Fibroblast of mammary gland (primary cell): Measurements from ENCODE around the gene SLC9A8.

Experiments used
- DNase-seq: peaks from one replicate; pipeline ENCODE4 v3.0.0-alpha.2; 2010; ENCODE audit warnings: low read depth
- H3K4me3 ChIP-seq: 2 replicates; pipeline ENCODE4 v1.5.1; 2011; ENCODE audit warnings: low read depth, mild to moderate bottlenecking, low read length, moderate library complexity; ENCODE audit not compliant: control insufficient read depth
- CTCF ChIP-seq: conservative IDR thresholded peaks from 2 replicates; pipeline ENCODE4 v1.5.1; 2011; ENCODE audit warnings: low read depth, low read length, inconsistent platforms; ENCODE audit not compliant: control insufficient read depth, insufficient read depth

Gene SLC9A8

DNA sequence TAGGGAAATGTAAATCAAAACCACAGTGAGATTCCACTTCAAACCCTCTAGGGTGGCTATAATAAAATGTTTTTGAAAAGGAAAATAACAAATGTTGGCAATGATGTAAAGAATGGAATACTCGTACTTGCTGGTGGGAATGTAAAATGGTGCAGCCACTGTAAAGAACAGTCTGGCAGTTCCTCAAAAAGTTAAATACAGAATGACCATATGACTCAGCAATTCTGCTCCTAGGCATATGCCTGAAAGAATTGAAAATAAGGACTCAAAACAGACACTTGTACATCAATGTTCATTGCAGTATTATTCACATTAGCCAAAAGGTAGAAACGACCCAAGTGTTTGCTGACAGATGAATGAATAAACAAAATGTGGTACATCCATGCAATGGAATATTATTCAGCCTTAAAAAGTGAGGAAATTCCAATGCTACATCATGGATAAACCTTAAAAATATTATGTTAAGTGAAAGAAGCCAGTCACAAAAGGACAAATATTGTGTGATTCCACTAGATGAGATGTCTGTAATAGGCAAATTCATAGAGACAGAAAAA, 113.3 kb downstream of the SLC9A8 start:
- TF ChIP-seq CTCF: no peak
- no peak for DNase-seq
- no peak overlapping the region for H3K4me3 ChIP-seq

- H3K4me3 ChIP-seq: no peak overlapping the region
- peak; percentile 90 for TF ChIP-seq CTCF
- DNase-seq: peak; percentile 84
These were observed 115.9 kb downstream of the SLC9A8 start for GRCh38 chr20:49928411-49929141.

GRCh38 chr20:49929142-49929494, 116.5 kb downstream of the SLC9A8 start:
- no peak for TF ChIP-seq CTCF
- no peak overlapping the region for H3K4me3 ChIP-seq
- DNase-seq: no peak

DNA sequence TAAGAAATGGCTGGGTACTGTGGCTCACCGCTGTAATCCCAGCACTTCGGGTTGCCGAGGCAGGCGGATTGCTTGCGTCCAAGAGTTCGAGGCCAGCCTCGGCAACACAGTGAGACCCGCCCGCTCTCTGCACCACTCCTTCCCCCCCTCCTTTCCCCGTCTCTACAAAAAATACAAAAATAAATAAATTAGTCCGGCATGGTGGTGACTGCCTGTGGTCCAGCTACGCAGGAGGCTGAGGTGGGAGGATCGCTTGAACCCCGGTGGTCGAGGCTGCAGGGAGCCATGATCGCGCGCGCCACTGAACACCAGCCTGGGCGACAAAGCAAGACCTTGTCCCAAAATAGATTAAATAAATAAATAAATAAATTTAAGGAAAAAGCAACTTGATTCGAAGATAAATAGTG, 123.1 kb downstream of the SLC9A8 start:
- DNase-seq: no peak
- TF ChIP-seq CTCF: no peak
- peak overlapping the region; percentile 60 for H3K4me3 ChIP-seq

GRCh38 chr20:49936153-49937026, 123.8 kb downstream of the SLC9A8 start, which contains the start of gene RNF114:
Gene RNF114 (plus strand): TSS chr20:49936397. CDS start chr20:49936413, 16 bp downstream.
- peak within 1 kb of the TSS; percentile 77 for H3K4me3 ChIP-seq
- TF ChIP-seq CTCF: no peak
- peak; percentile 90 for DNase-seq

DNA sequence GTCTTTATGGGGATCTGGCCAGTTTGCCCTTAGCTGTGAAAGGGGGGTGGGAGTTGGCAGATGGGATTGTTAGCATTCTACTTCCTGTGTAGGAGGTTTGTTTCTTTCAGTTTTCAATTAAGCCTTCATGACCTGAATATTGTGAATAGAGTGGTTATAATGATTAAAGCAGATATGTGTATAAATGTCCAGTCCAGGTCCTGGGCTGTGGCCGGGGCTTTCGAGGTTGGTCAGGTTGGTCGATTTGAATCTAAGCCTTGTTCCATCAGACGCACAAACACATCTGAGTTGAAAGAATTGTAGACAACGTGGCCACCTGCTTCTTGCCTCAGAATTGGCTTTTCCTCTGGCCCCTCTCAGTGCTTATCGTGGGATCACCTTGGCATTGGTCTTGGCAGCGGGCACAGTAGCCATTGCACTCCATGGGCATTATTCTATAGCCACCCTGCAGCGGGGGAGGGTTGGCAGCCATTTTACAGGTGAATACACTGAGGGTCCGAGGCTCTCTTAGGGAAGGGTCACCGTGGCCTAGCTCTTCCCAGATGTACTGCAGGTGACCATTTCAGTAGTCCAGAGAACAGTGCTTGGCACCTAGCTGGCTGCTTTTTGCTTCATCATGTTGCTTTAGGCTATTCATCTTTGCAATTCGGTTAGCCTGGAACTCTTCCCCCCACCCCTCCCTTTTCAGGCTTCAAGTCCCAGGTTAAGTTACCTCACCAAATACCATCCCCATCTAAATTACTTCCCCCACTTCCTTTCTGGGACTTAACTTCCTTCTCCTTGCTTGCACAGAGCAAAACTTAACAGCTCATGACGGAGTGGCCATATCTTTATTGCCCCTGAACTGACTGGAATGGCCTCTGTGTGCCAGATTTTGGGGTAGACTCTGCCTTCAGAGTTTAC, 124.7 kb downstream of the SLC9A8 start:
- no peak for DNase-seq
- peak overlapping the region; percentile 77 for H3K4me3 ChIP-seq
- TF ChIP-seq CTCF: no peak
